Measurements from ENCODE around the gene KCNH4. TPM values are rescaled to one million over a fixed set of nuclear protein-coding genes. Genes with fewer than 3 reads are reported as not detected.
"Not testable (repeated sequence)": the region's sequence is repeated elsewhere in the genome, so short reads cannot be mapped to it uniquely, and the experiment has no call there.

The KCNH4 gene
- total and polyA plus RNA-seq, 5 donors from 2014 or later: 0.47 TPM; not detected in 4

DNA sequence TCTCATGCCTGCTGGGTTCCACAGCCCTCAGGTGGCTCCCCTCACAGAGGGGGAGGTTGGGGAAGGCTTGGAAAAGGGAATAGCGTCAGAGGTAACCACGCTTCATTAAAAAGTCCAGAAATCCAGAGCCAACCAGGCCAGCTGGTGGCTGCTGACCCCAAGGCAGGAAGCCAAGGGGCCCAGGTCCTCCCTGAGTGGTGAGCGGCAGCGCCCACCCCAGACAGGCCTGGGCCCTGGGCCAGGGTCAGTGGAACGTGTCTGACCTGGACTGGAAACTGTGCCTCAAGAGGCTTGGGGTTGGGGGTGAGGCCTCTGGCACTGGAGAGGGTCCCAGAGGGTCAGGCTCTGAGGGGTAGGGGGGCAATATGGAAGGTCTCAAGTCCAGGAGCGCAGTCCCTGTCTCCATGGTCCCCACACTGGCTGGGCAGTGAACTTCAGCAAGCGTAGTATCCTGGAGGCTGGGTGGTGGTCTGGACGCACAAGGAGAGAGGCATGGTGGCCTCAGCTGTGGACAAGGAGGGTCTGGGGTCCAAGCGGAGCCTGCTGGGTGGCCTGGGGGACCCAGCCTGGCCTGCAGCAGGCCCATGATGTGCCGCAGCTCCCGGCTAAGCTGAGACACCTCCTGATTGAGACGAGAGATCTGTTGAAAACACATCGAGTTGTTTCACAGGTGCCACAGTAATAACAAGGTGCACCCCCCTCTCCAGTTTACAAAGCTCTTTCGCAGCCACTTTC lies 21.0 kb downstream of the KCNH4 start:
- no peaks in the 10 kb centered on the region for H3K36me3 Mint-ChIP-seq
- peak overlapping the region in 1 of 3 donors; percentile 32 for H3K27ac Mint-ChIP-seq
- H3K4me3 ChIP-seq (ENCODE audit: low read depth, low read length): no peak overlapping the region
- H3K4me1 ChIP-seq (ENCODE audit: control insufficient read depth, insufficient read depth, low read length, poor library complexity, severe bottlenecking): peaks cover 7% of the 10 kb centered on the region
- no peaks in the 10 kb centered on the region for H3K9me3 ChIP-seq (ENCODE audit: control insufficient read depth in 2 of 2, low read length in 2 of 2)
- H3K27ac ChIP-seq (ENCODE audit: insufficient read depth, low read length, poor library complexity, severe bottlenecking): no peak overlapping the region
- no peak overlapping the region for H3K4me3 Mint-ChIP-seq
- H3K27me3 ChIP-seq (ENCODE audit: control insufficient read depth, insufficient read depth, low read length): no peaks in the 10 kb centered on the region
- ATAC-seq (ENCODE audit: low read depth in 2 of 2) (no peak), DNase-seq (no peak)
- H3K9me3 Mint-ChIP-seq: peaks cover 0 to 2% (median 0%) of the 10 kb centered on the region in 7 donors
- H3K36me3 ChIP-seq (ENCODE audit: control insufficient read depth, insufficient read depth, low read length): no peaks in the 10 kb centered on the region
- H3K4me1 Mint-ChIP-seq: peaks cover 0 to 9% (median 1%) of the 10 kb centered on the region in 4 donors
- H3K27me3 Mint-ChIP-seq: no peaks in the 10 kb centered on the region

DNA sequence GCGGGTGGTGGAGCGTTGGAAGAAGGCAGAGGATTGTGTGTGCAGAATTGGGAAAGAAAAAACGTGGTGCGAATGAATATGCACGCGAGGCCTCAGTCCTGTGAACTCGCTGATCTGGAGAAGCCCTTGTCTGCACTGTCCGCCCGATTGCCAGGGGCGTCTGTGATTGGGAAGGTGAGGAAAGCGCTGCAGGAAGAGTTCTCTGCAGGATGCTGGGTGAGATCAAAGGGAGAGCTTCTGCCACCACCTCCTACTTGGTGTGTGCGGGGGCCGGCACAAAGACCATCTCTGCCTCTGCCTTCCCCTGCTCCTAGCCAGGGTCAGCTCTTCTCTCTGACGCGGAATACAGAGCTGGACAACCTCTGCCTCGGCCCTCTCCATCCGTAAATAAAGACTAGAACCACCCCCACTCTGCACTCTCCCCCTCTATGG lies 25.3 kb downstream of the KCNH4 start:
- Mint-ChIP-seq H3K4me1 (peaks cover 4 to 46% (median 27%) of the 10 kb centered on the region in 4 donors), H3K36me3 (peaks cover 8% of the 10 kb centered on the region), H3K27ac (no peak overlapping the region), H3K4me3 (peak overlapping the region; percentile 95), H3K9me3 (peaks cover 0 to 2% (median 0%) of the 10 kb centered on the region in 7 donors), H3K27me3 (no peaks in the 10 kb centered on the region)
- Histone ChIP-seq H3K27me3 (ENCODE audit: control insufficient read depth, insufficient read depth, low read length) (no peaks in the 10 kb centered on the region), H3K9me3 (ENCODE audit: control insufficient read depth in 2 of 2, low read length in 2 of 2) (no peaks in the 10 kb centered on the region), H3K27ac (ENCODE audit: insufficient read depth, low read length, poor library complexity, severe bottlenecking) (peak overlapping the region; percentile 41), H3K36me3 (ENCODE audit: control insufficient read depth, insufficient read depth, low read length) (peaks cover 11% of the 10 kb centered on the region), H3K4me3 (ENCODE audit: low read depth, low read length) (no peak overlapping the region), H3K4me1 (ENCODE audit: control insufficient read depth, insufficient read depth, low read length, poor library complexity, severe bottlenecking) (peaks cover 36% of the 10 kb centered on the region)
- ATAC-seq (ENCODE audit: low read depth in 2 of 2) (no peak), DNase-seq (no peak)

DNA sequence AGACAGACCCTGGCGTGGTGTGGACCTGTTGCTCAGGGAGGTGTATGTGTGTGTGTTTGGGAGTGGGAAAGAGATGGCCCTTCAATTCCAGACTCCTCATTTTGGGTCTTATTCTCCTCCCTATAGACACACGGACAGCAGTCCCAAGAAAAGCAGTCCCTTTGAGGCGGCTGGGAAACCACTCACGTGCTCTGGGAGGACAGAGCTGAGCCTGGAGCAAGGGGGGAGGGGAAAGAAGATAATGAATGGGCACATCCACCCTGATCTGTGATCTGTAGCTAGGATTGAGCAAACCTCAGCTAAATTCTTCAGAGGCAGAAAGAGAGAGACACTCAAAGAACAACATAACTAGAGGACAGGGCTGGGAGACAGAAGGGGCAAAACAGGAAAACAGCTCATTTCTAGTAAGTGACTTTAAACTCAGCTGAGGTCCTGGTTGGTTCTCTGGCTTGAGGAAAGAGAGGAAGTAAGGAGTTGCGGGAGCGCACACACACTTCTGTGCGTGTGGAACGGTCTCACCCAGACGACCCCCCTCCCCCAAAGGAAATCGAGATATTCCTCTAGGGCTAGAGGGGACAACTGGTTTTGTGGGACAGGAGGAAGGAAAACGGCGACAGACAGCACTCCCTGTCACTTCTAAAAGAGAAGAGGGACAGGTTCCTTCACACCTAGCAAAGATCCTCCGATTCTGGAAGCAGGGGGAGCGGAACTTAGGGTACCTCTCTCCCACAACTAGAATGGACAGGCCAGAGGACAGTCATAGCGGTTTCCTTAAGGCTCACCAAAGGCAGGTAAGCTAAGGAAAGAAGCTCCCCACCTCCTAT lies 26.8 kb downstream of the KCNH4 start:
- peak in 1 of 3 donors; percentile 24 for DNase-seq
- Mint-ChIP-seq H3K27ac (peak overlapping the region; percentile 94 to 98 (median 95)), H3K9me3 (peaks cover 0 to 2% (median 0%) of the 10 kb centered on the region in 7 donors), H3K27me3 (no peaks in the 10 kb centered on the region), H3K4me1 (peaks cover 4 to 50% (median 28%) of the 10 kb centered on the region in 4 donors), H3K4me3 (peak overlapping the region; percentile 95), H3K36me3 (peaks cover 8% of the 10 kb centered on the region)
- peaks cover 36% of the 10 kb centered on the region for H3K4me1 ChIP-seq (ENCODE audit: control insufficient read depth, insufficient read depth, low read length, poor library complexity, severe bottlenecking)
- no peak for ATAC-seq (ENCODE audit: low read depth in 2 of 2)
- no peaks in the 10 kb centered on the region for H3K27me3 ChIP-seq (ENCODE audit: control insufficient read depth, insufficient read depth, low read length)
- no peaks in the 10 kb centered on the region for H3K9me3 ChIP-seq (ENCODE audit: control insufficient read depth in 2 of 2, low read length in 2 of 2)
- H3K27ac ChIP-seq (ENCODE audit: insufficient read depth, low read length, poor library complexity, severe bottlenecking): peak overlapping the region; percentile 84
- peaks cover 14% of the 10 kb centered on the region for H3K36me3 ChIP-seq (ENCODE audit: control insufficient read depth, insufficient read depth, low read length)
- H3K4me3 ChIP-seq (ENCODE audit: low read depth, low read length): peak overlapping the region; percentile 95

DNA sequence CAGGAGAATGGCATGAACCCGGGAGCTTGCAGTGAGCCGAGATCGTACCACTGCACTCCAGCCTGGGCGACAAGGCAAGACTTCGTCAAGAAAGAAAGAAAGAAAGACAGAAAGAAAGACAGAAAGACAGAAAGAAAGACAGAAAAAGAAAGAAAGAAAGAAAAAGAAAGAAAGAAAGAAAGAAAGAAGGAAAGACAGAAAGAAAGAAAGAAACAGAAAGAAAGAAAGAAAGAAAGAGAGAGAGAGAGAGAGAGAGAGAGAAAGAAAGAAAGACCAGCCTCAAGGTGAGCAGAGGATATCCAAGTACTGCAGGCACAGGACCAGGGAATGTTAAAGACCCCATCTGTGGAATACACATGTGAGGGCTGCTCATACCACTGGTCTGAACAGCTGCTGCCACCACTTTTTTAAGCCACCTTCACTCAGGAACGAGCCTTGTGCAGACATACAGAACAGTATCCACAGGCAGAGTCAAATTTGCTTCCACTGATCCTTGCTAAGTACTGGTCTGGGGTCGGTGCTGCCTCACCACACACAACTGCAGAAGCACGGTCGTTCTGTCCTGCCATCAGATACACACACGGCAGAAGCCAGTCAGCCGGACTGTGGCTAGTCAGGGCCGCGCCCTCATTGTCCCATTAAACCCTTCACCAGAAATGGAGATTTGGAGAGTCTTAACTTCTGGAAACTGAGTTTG lies 33.9 kb downstream of the KCNH4 start:
- no peaks in the 10 kb centered on the region for H3K9me3 ChIP-seq (ENCODE audit: control insufficient read depth in 2 of 2, low read length in 2 of 2)
- no peak overlapping the region for H3K4me3 ChIP-seq (ENCODE audit: low read depth, low read length)
- H3K36me3 ChIP-seq (ENCODE audit: control insufficient read depth, insufficient read depth, low read length): peaks cover 52% of the 10 kb centered on the region
- H3K27ac Mint-ChIP-seq: no peak overlapping the region
- no peaks in the 10 kb centered on the region for H3K27me3 Mint-ChIP-seq
- DNase-seq (no peak), ATAC-seq (ENCODE audit: low read depth in 2 of 2) (no peak)
- H3K4me1 ChIP-seq (ENCODE audit: control insufficient read depth, insufficient read depth, low read length, poor library complexity, severe bottlenecking): peaks cover 17% of the 10 kb centered on the region
- H3K36me3 Mint-ChIP-seq: peaks cover 28% of the 10 kb centered on the region
- no peaks in the 10 kb centered on the region for H3K9me3 Mint-ChIP-seq
- H3K27me3 ChIP-seq (ENCODE audit: control insufficient read depth, insufficient read depth, low read length): no peaks in the 10 kb centered on the region
- H3K4me3 Mint-ChIP-seq: peak overlapping the region in 1 of 4 donors; percentile 58
- no peak overlapping the region for H3K27ac ChIP-seq (ENCODE audit: insufficient read depth, low read length, poor library complexity, severe bottlenecking)
- peaks cover 0 to 60% (median 37%) of the 10 kb centered on the region in 4 donors for H3K4me1 Mint-ChIP-seq

DNA sequence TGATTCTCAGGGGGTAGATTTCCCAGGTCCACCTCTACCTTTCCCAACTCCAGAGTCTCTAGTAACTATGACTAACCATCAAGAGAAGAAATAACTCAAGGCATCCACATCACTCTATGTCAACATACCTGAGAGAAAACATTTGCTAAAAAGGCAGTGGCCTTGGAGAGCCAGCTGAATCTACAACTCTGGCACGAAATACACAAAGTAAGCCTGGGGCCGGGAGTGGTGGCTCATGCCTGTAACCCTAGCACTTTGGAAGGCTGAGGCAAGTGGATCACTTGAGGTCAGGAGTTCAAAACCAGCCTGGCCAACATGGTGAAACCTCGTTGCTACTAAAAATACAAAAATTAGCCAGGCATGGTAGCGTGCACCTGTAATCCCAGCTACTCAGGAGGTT lies 37.8 kb downstream of the KCNH4 start:
- Histone ChIP-seq H3K36me3 (ENCODE audit: control insufficient read depth, insufficient read depth, low read length) (peaks cover 45% of the 10 kb centered on the region), H3K4me1 (ENCODE audit: control insufficient read depth, insufficient read depth, low read length, poor library complexity, severe bottlenecking) (peaks cover 11% of the 10 kb centered on the region)
- not testable (repeated sequence) for H3K4me3 ChIP-seq (ENCODE audit: low read depth, low read length); H3K27me3 ChIP-seq (ENCODE audit: control insufficient read depth, insufficient read depth, low read length); H3K27me3 Mint-ChIP-seq; DNase-seq; H3K9me3 ChIP-seq (ENCODE audit: control insufficient read depth in 2 of 2, low read length in 2 of 2); H3K27ac ChIP-seq (ENCODE audit: insufficient read depth, low read length, poor library complexity, severe bottlenecking); H3K4me3 Mint-ChIP-seq; ATAC-seq (ENCODE audit: low read depth in 2 of 2); H3K9me3 Mint-ChIP-seq
- H3K4me1 Mint-ChIP-seq: peaks cover 0 to 67% (median 36%) of the 10 kb centered on the region in 4 donors
- peaks cover 23% of the 10 kb centered on the region for H3K36me3 Mint-ChIP-seq
- peak overlapping the region in 1 of 3 donors; percentile 12 for H3K27ac Mint-ChIP-seq

DNA sequence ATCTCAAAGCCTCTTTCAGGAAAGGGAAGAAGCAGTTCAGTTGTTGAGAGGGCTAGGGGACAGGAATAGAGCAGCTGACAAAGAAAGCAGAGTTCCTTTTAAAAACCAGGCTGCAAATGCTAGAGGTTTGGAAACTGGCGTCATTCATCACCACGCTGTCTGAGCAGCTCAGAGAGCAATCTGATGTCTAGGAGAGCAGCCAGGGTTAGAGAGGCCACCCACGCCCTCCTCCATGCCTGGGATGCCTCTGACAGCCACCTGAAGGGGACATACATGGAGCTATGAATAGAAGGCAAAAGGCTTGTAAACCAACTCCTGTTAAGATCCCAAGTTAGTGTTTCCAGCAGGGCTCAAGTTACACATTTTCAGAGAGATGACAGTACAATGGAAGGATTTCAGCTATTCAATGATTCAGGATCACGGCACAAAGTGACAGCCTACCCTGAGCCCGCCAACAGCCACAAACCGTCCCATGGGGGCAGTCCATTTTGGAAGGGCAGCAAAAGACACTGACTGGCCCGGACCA lies 38.5 kb downstream of the KCNH4 start:
- peaks cover 0 to 69% (median 36%) of the 10 kb centered on the region in 4 donors for H3K4me1 Mint-ChIP-seq
- Histone ChIP-seq H3K27me3 (ENCODE audit: control insufficient read depth, insufficient read depth, low read length) (no peaks in the 10 kb centered on the region), H3K9me3 (ENCODE audit: control insufficient read depth in 2 of 2, low read length in 2 of 2) (no peaks in the 10 kb centered on the region), H3K27ac (ENCODE audit: insufficient read depth, low read length, poor library complexity, severe bottlenecking) (no peak overlapping the region), H3K4me1 (ENCODE audit: control insufficient read depth, insufficient read depth, low read length, poor library complexity, severe bottlenecking) (peaks cover 14% of the 10 kb centered on the region), H3K4me3 (ENCODE audit: low read depth, low read length) (no peak overlapping the region), H3K36me3 (ENCODE audit: control insufficient read depth, insufficient read depth, low read length) (peaks cover 42% of the 10 kb centered on the region)
- no peaks in the 10 kb centered on the region for H3K9me3 Mint-ChIP-seq
- peak overlapping the region in 1 of 4 donors; percentile 24 for H3K4me3 Mint-ChIP-seq
- DNase-seq (no peak), ATAC-seq (ENCODE audit: low read depth in 2 of 2) (no peak)
- H3K36me3 Mint-ChIP-seq: peaks cover 21% of the 10 kb centered on the region
- no peak overlapping the region for H3K27ac Mint-ChIP-seq
- no peaks in the 10 kb centered on the region for H3K27me3 Mint-ChIP-seq

DNA sequence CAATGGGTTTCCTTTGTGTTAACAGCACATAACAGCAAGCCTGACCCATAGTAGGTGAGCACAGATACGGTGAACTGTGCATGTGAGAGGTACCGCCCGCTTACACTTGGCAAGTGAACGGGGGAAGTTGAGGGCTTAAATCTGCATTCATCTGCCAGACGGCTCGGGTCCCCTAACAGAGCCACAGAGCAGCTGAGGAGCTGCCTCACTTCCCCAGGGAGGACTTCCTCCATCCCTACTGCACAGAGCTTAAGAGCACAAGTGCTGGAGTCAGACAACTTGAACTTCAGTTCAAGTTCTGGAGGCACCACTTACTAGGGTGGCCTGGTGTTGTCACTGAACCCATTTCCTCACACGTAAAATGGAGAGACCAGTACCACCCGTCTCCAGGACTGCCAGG lies 39.6 kb downstream of the KCNH4 start:
- H3K9me3 Mint-ChIP-seq: no peaks in the 10 kb centered on the region
- ATAC-seq (ENCODE audit: low read depth in 2 of 2) (no peak), DNase-seq (no peak)
- peaks cover 43% of the 10 kb centered on the region for H3K36me3 ChIP-seq (ENCODE audit: control insufficient read depth, insufficient read depth, low read length)
- peak overlapping the region in 1 of 4 donors; percentile 54 for H3K4me3 Mint-ChIP-seq
- H3K27me3 Mint-ChIP-seq: no peaks in the 10 kb centered on the region
- H3K4me1 Mint-ChIP-seq: peaks cover 0 to 70% (median 37%) of the 10 kb centered on the region in 4 donors
- H3K36me3 Mint-ChIP-seq: peaks cover 15% of the 10 kb centered on the region
- H3K4me3 ChIP-seq (ENCODE audit: low read depth, low read length): no peak overlapping the region
- H3K27ac ChIP-seq (ENCODE audit: insufficient read depth, low read length, poor library complexity, severe bottlenecking): no peak overlapping the region
- no peaks in the 10 kb centered on the region for H3K9me3 ChIP-seq (ENCODE audit: control insufficient read depth in 2 of 2, low read length in 2 of 2)
- H3K27ac Mint-ChIP-seq: peak overlapping the region in 1 of 3 donors; percentile 35
- no peaks in the 10 kb centered on the region for H3K27me3 ChIP-seq (ENCODE audit: control insufficient read depth, insufficient read depth, low read length)
- peaks cover 22% of the 10 kb centered on the region for H3K4me1 ChIP-seq (ENCODE audit: control insufficient read depth, insufficient read depth, low read length, poor library complexity, severe bottlenecking)
